HG02970 (cell line): ENCODE data around the gene SETD4.

Experiments
- ATAC-seq: cut with Tn5 transposase; IDR thresholded peaks from one replicate; pipeline ENCODE4 v1.9.1; 2021; ENCODE audit warnings: mild to moderate bottlenecking, moderate library complexity, moderate number of reproducible peaks; ENCODE audit not compliant: unreplicated experiment, low FRiP score

The SETD4 gene

DNA sequence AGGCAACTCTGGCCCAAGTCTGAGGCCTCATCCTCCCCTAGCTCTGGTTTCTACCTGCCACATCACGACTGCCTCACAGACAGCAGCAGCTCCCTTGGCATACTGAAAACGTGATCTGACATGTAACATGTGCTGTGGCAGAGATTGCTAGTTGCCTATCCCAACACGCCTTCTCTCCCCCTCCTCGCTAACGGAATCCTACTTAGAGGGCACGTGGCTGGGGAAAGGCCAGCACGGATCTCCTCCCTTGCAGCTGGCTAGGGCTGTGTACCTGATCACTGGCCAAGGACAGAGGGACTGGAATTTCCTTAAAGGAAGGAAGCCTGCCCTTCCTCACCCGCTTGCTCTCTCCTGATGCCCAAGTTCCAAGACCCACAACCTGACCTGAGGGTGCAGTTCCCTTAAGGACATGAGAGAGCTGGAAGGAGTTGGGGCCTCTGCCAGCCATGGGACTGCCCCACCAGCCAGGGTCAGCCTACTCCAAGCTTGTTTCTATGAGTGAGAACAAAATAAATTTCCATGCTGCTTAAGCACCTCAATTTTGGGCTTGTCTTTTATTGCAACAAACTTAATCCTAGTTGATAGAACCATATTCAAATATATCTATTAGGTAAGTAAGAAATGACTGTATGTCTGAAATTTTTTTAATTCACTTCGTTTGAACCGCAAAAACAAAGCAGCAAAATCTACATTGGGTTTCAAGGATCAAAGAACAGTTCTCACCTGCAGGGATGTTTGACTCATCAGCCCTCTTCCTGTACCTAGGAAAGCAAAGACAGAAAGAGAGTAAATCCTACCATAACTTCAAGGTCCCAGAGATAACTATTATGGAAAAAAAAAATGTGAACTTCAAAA, 7.2 kb downstream of the SETD4 start:
- ATAC-seq = no peak

DNA sequence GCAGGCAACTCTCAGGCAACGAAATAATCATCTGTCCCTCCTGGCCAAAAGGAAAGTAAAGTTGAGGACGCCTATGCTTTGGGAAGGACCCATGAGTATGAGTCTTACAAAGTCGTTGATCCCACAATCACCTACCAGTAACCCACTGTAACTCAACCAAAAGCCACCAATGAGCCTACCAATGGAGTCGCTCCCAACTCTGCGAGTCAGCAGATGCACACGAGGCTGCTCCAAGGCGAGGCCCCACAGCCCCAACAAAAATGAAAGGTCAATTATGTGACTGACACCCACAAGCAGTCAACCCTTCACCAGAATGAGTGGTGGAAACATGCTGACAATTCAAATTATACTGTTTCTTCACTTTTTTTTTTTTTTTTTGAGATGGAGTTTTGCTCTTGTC, 12.0 kb downstream of the SETD4 start:
- ATAC-seq = no peak

DNA sequence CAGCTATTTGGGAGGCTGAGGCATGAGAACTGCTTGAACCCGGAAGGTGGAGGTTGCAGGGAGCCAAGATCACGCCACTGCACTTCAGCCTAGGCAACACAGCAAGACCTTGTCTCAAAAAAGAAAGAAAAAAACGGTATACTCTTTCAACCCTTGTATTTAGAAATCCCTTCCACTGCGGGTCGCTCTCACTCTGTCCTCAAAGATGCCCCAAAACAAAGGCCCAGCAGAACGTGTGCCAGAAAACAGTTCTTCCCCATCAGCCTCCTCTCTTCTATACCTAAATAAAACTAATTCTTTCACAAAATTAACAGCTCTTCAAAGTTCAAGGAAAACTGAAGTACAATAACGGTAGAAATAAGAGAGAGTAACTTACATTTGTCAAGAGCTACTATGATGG, 13.2 kb downstream of the SETD4 start:
- no peak for ATAC-seq

DNA sequence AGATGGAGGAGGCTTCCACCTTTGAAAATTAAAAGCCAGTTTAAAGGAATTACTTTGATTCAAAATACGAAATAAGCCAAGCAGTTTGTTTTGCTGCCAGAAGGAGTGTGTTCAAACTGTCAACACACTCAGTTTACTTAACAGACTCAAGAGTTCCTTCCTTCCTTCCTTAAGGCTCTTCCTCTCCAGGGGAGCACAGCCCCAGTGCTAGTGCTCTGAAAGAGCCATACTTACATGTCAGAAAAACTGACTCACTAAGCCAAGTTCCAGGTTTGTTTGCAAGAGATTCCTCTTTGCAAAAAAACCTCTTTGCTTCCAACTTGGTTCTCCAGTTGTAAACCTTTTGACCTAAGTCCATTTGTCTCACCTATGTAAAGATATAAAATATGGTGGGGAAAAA, 14.3 kb downstream of the SETD4 start:
- ATAC-seq = no peak

DNA sequence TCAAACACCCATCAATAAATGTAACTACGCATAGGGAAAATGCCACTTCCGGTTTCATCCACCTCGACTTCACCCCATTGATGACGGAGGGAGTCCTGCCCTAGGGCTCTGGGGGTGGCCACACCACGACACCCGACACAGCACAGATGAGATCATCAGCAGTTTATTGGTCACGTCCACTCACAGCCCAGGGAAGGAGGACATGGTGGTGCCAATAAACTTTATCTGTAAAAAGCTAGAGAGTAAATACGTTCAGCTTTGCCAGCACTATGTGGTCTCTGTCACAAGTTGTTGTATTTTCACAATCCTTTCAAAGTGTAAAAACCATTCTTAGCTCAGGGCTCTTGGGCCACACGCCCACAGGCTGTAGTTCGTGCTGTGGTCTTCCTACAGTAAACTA, 16.3 kb downstream of the SETD4 start:
- ATAC-seq = no peak

DNA sequence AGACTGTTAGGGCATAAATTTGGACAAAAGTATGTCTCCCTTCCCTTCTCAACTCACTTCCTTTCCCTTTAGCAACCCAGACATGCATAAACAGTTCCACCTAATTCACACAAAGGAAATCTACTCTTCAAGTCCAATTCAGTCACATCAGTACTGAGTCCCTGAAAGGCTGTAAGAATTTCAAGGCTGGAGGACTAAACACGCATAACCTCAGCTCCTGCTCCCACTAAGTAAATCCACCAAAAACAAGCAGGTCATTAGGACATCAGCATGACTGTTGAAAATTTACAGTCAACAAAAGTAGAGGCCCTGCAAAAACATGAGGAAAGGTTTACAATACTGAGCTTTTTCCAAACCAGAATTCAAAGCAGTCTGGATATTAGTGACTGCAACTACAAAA, 18.4 kb downstream of the SETD4 start:
- no peak for ATAC-seq

DNA sequence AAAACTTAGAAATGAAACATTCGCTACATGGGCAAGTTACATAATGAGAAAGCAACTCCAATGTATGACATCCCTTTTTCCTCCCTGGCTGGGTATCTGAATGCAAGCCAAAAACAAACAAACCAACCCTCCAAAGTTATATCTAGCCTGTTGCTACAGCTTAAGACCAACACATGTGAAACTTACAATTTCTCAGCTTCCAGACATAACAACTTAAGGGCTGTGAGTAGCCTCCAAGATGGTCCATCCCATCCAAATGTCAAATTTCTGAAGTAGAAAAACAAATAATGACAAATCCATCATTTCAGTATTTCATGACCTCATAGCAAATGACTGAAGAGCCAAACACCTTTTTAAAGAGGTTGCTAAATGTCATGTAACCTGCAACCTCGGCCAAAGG, 19.9 kb downstream of the SETD4 start:
- ATAC-seq = no peak

DNA sequence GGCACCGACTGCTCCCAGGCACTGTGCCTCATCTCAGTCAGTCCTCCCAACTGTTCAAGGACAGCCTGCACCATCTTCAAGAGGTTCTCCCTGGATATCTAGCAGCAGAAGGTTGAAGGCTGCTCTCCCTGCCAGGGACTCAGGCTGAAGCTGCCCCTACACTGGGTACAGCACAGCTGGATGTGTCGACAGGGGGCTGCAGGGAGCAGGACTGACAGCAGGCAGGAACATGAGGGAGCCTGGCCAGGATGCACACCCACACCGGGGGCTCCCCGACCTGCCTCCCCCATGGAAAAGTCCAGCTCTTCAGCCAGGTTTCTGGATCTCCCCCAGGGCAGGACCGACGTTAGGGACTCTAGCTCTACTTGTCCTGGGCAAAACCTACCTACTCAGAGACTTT, 20.5 kb downstream of the SETD4 start:
- no peak for ATAC-seq

DNA sequence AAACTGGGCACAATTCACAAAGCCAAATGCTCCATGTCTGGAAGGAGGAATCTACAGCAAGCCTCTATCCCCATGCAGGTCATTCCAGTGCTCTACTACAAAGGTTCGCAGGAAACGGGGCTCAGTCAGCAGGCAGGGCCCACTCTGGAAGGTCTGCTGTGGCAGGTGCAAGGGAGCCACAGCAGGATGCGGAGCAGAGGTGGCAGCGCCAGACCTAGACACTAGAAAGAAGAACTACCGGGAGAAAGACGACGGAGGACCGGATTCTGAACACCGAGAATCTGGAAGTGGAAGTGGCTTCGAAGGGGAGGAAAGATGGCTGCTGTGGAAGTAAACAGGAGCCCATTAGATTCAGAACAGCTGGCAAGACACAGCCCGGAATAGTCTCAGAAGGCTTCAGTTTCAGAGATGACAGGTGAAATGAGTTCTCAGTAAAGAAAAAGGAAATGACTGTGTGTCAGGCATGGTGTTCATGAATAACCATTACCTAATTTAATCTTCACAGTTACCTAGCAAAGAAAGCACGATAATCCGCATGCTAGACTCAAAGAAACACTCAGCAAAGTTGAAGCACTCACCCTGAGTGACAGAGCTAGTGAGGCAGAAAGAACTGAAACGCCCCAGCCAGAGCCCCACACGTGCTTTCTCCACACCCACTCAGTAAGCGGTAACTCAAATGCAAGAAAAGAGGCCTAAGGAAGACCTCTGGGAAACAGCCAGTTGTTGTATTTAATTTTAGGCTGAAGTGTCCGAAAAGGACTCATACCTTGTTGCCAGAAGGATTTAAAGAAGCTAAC, 21.4 kb downstream of the SETD4 start:
- ATAC-seq = no peak

DNA sequence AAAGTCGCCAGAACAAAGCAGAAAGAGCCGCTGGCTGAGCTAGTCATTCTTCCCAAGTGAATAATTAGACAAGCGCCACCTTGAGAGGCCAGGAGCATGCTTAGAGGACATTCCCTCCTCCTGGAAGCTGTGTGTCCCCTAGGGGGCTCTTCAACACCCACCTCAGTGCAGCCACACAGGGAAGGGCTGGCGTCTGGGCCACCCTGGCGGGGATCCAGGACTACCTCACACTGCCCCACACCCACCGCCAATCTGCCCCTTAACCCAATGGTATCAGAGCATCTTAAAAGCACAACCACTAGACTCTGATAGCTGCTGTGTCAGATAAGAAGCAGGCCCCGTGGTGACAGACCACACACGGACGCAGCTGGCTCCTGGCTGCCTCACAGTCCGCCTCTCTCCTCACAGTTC, 24.9 kb downstream of the SETD4 start:
- ATAC-seq = no peak

DNA sequence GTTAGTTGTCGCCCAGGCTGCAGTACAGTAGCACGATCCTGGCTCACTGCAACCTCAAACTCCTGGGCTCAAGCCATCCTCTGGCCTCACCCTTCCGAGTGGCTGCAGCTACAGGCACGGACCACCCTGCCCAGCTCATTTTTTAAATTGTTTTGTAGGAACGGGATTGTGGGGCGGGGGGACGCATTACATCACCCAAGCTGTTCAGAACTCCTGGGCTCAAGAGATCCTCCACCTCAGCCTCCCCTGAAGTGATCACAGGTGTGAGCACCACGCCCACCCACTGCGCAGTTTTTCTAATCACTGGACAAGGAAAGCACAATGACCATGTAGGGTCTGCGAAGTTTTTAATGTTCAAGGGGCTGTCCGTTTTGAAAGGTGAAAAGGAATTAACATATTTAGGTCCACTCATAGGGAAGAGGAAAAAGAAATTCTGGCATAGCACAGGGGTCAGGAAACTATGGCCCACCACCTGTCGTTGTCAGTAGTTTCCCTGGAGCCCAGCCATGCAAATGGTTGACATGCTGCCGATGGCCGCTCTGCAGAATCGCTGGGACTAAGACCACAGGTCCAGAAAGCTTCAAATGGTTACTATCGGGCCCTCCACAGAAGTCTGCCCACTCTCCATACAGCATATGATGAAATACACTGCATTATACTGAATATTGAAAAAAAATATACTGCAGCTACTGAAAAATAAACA, 26.0 kb downstream of the SETD4 start:
- ATAC-seq = no peak

DNA sequence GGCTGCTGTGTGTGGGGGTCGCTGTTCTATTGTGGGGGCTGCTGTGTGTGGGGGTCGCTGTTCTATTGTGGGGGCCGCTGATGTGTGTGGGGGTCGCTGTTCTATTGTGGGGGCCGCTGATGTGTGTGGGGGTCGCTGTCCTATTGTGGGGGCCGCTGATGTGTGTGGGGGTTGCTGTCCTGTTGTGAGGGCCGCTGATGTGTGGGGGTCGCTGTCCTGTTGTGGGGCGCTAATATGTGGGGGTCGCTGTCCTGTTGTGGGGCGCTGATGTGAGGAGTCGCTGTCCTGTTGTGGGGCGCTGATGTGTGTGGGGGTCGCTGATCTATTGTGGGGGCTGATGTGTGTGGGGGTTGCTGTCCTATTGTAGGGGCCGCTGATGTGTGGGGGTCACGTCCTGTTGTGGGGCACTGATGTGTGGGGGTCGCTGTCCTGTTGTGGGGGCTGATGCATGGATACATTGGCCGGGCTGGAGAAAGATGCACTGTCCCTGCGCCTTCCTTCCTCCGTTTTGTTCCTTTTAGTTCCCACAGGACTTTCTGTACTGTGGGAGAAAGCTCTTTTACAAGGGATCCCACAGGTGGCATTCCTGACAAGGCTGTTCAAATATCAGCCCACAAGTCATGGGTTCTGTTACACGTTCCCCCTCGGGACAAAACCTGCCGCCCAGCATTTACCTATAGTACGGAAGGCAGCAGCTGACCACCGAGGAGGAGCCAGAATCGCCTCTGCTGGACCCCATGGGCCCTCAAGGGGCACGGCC, 27.5 kb downstream of the SETD4 start:
- ATAC-seq = no peak

DNA sequence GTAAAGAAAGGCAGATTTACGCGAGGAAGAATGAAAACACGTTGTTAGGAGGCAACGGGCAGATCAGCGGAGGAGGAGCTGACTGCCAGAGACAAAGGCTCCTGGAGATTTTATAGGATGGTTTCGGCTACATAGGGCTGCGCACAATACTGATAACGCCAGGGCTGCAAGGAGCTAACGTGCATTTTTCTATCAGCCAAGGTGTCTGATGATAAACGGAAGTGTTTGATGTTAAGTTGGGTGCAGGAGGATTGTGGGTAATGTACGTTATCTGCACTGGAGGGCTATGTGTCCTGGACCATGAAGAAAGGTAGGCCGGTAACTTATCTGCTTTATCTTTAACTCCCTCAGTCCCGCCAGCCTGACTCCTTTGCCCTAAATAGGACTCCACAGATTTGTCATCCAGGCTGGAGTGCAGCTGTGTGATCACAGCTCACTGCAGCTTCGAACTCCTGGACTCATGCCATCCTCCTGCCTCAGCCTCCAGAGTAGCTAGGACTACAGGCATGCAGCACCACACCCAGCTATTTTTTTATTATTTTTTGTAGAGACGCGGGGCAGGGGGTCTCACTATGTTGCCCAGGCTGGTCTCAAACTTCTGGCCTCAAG, 29.6 kb downstream of the SETD4 start:
- ATAC-seq = no peak

DNA sequence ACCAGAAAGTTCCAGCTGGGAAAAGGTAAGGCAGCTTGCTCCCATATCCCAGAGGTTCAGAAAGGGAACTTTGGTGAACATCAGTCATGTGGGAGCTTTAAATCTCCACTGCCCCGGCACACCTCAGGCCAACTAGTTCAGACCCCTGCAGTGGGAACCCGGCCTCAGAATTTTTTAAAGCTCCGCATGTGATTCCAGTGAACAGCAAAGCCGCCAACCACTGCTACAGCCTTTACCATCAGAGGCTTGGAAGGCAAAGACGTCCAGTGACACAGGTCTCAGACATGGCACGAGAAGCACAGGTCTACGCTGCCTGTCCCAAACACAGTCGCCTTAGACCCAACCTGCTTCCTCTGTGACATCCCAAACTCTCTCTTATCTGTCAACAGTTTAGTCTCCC, 31.0 kb downstream of the SETD4 start:
- ATAC-seq = no peak

DNA sequence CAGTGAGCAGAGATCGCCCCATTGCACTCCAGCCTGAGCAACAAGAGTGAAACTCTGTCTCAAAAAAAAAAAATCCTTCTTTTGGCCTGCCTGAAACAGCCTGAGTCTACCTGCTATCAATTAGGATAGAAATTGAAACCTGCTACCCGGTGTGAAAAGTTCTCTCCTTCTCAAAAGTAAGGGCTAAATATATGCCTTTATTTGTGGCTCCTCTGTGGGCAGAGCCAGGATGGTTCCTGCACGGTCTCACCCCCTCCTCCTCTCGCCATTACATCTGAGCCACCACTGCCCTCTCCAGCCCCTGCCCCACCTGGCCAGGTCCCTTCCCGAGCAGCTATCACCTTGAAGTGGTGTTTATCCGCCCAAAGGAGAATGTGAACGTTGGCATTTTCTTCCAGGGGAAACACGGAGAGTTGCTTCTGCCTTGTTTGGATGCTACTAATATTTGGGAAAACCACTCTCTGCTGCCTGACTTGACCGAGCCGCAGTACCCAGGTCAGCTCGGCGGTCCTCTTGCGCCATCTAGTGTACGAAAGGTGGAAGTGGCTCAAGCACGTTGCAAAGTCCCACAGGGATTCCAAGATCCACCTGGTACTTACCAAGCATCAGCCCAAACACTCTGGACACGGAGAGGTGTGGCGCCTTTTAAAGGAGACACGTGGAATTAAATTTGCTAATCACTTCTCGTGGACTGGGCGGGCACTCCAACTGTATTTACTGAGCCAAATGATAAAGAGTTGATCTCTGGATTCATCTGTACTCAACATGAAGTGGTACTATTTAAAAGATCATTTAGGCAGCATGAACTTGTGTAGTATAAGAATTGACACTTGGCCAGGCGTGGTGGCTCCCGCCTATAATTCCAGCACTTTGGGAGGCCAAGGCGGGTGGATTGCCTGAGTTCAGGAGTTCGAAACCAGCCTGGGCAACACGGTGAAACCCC, 31.9 kb downstream of the SETD4 start:
- peak; percentile 64 for ATAC-seq

DNA sequence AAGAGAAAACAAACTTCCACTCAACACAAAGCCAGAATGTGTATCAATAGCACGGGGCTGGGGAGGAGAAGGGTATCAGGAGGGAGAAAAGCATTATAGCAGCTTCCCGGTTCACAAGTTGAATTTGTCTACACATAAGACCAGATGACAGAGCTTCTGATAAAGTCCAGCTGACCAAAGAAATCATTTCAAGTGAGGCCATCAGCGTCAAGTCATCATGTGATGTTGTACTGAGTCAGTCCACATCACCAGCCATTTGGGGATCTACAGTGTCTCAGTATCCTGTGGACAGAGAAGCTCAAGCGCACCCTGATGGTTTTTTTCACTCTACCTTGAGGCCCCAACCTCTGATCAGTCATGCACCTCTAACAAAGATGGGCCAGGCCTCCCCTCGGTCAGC, 33.0 kb downstream of the SETD4 start:
- ATAC-seq = no peak

DNA sequence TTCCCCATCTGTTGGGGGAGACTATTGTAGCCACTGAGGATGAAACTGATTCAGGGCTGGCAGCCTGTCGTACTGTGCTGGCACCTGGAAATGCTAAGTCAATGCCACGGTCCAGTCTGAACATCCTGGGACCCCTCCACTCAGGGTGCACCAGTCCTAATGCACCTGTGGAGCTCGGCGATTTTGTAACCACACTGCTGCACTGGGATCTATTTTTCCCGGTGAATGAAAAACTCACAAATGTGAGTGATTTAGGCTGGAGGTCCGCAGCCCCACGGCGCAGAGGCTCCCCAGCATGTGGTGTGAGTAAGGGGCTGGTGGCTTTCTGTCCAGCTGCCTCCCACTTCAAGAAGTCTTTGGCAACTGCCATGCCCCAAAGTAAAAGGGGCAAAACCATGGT, 35.5 kb downstream of the SETD4 start:
- no peak for ATAC-seq

DNA sequence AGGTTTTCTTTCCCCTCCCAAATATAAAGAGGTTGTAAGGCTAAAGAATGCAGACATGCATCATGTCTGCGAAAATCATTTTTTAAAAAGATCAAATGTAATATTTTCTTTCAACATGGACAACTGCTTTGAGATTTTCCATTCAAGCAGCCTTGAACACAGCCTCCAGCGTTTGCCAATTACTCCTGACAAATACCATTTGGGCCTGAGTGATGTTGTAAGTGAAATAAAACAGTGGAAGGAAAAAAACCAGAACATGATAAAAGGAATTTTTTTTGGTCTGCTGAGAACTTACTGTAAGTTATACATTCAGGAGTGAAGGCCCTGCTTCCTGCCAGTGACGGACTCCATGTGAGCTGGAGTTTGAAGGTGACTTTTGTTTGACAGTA, 37.2 kb downstream of the SETD4 start:
- no peak for ATAC-seq

DNA sequence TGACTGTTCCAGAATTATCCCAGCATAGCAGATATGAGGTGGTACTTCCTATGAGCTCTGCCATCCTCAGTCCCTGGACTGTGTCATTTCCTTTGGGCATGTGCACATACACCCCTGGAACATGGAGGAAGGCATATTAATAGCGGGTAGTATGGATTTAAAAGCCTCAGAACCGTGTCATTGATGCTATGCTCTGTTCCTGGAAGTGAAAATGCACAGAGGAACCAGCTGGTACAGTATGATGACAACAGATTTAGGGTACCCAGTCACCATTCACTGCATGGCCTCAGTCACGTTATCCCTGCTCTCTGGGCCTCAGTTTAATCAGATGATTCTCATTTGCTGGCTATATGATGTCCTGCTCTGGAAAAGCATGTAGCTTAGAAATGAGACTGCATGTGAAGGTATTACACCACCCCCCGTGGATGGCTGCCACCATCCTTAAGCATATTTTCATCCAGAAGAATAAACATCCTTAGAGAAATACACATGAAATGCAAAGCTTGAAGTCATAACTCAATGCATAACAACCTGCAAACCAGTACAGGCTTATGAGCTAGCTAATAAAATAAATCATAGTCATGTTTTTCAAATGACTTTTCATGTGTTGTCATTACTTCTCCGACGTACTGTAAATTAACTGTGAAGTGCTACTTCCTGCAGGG, 37.8 kb downstream of the SETD4 start:
- no peak for ATAC-seq
